T47D (cell line): ENCODE measurements around the gene TSSC4.
"Not testable (repeated sequence)": the region's sequence is repeated elsewhere in the genome, so short reads cannot be mapped to it uniquely, and the experiment has no call there.

Source experiments
- DNase-seq, 2 experiments: peaks; one replicate each; pipeline versions ENCODE4 v3.0.0 to v3.0.0-alpha.2; 2011 to 2012; ENCODE audit warnings: low read depth in 1 of 2, low spot score in 1 of 2
- JUND ChIP-seq: IDR thresholded peaks from 2 replicates; pipeline ENCODE4 v1.6.1; 2012; ENCODE audit warnings: low read depth
- in situ Hi-C: cut with HindIII; loops from 2 replicates; pipeline ENCODE4 v1.10.0; 2016; ENCODE audit warnings: low sequenced_read_pairs, low pct_unique_long_range_greater_than_20kb

The TSSC4 gene

GRCh38 chr11:2400069-2400761 lies at the start of gene TSSC4:
Gene TSSC4 (plus strand): TSS chr11:2400750. CDS start chr11:2402634, 1,884 bp downstream.
- DNase-seq = peak; percentile 98 to 99
- in situ Hi-C loops = no loop called here
- no peak for TF ChIP-seq JUND

GRCh38 chr11:2351701-2352100 lies 48.8 kb upstream of the TSSC4 start:
- DNase-seq = no peak
- in situ Hi-C loops = no loop called here
- no peak for TF ChIP-seq JUND

GRCh38 chr11:2352420-2352819 lies 48.1 kb upstream of the TSSC4 start:
- in situ Hi-C loops = no loop called here

GRCh38 chr11:2355000-2355644 lies 45.4 kb upstream of the TSSC4 start:
- DNase-seq = no peak
- in situ Hi-C loops = no loop called here
- no peak for TF ChIP-seq JUND

More at GRCh38 chr11:2352420-2352819, 48.1 kb upstream of the TSSC4 start:
- TF ChIP-seq JUND = no peak
- no peak for DNase-seq

- no peak for DNase-seq
- in situ Hi-C loops = no loop called here
- TF ChIP-seq JUND = no peak
Observed at GRCh38 chr11:2357246-2357645, 43.3 kb upstream of the TSSC4 start.

- in situ Hi-C loops, DNase-seq: not testable (repeated sequence)
Observed at GRCh38 chr11:2357651-2358050, 42.9 kb upstream of the TSSC4 start.

GRCh38 chr11:2358754-2359442 lies 41.7 kb upstream of the TSSC4 start:
- in situ Hi-C loops = no loop called here
- DNase-seq = no peak
- no peak for TF ChIP-seq JUND

- in situ Hi-C loops = no loop called here
- no peak for TF ChIP-seq JUND
Observed at GRCh38 chr11:2359557-2359956, 41.0 kb upstream of the TSSC4 start.

GRCh38 chr11:2360081-2360642 lies 40.4 kb upstream of the TSSC4 start:
- DNase-seq = no peak
- in situ Hi-C loops = no loop called here
- no peak for TF ChIP-seq JUND

More at GRCh38 chr11:2359557-2359956, 41.0 kb upstream of the TSSC4 start:
- no peak for DNase-seq

GRCh38 chr11:2361565-2361964 lies 39.0 kb upstream of the TSSC4 start:
- in situ Hi-C loops = no loop called here
- no peak for TF ChIP-seq JUND
- no peak for DNase-seq

GRCh38 chr11:2362414-2362813 lies 38.1 kb upstream of the TSSC4 start:
- in situ Hi-C loops = no loop called here
- no peak for TF ChIP-seq JUND
- DNase-seq = no peak

GRCh38 chr11:2363130-2363529 lies 37.4 kb upstream of the TSSC4 start:
- in situ Hi-C loops = no loop called here
- DNase-seq = no peak
- TF ChIP-seq JUND = no peak
